ENCODE measurements around the gene TMEM42. TPM values are rescaled to one million over a fixed set of nuclear protein-coding genes. Genes with fewer than 3 reads are reported as not detected.

TMEM42 gene
- total RNA-seq: 28.5 and 34.2 TPM in 2 replicates

GRCh38 chr3:44861412-44862225 lies at the start of gene TMEM42:
Gene TMEM42, plus strand, starts transcription at chr3:44861912. Its CDS starts 13 bp downstream, at chr3:44861925.

GRCh38 chr3:44874308-44874707 lies 12.6 kb downstream of the TMEM42 start, which contains the start of gene TGM4:
Gene TGM4, plus strand, starts transcription at chr3:44874608. Its CDS starts 71 bp downstream, at chr3:44874679.

Other genes starting within 250 kb of the TMEM42 start
- gene ZNF197, start 236.9 kb upstream of the TMEM42 start, total RNA-seq: 7.2 and 9.5 TPM in 2 replicates
- 8.7 and 9.1 TPM in 2 replicates for gene ZNF35, start 213.2 kb upstream of the TMEM42 start, total RNA-seq
- 1.6 and 2.7 TPM in 2 replicates for gene ZNF502, start 149.3 kb upstream of the TMEM42 start, total RNA-seq
- 2.5 and 2.7 TPM in 2 replicates for gene ZNF501, start 132.3 kb upstream of the TMEM42 start, total RNA-seq
- 14.0 and 15.1 TPM in 2 replicates for gene KIAA1143, start 100.3 kb upstream of the TMEM42 start, total RNA-seq
- 3.8 and 12.6 TPM in 2 replicates for gene KIF15, start 100.1 kb upstream of the TMEM42 start, total RNA-seq
- gene TGM4, start 12.7 kb downstream of the TMEM42 start, total RNA-seq: 0.08 and 0.16 TPM in 2 replicates
- gene ZDHHC3, start 114.3 kb downstream of the TMEM42 start, total RNA-seq: 58.7 and 69.9 TPM in 2 replicates
- 57.0 and 97.4 TPM in 2 replicates for gene EXOSC7, start 114.3 kb downstream of the TMEM42 start, total RNA-seq
- not detected in 2 replicates for gene CLEC3B, start 164.4 kb downstream of the TMEM42 start, total RNA-seq

Data from hair follicular keratinocyte (primary cell).